Upper lobe of left lung (tissue), 6 donors: ENCODE results near the gene TRAPPC3. TPM values are rescaled to one million over a fixed set of nuclear protein-coding genes. Genes with fewer than 3 reads are reported as not detected.

ENCODE experiments used
- ATAC-seq, 2 donors: fragments of 200-7000 bp; cut with Tn5 transposase; one replicate each; pipeline ENCODE4 v1.9.1; 2022; ENCODE audit warnings: mild to moderate bottlenecking in 2 of 2, moderate library complexity in 2 of 2; ENCODE audit not compliant: low FRiP score in 2 of 2
- DNase-seq, 2 donors: peaks; one replicate each; pipeline ENCODE4 v3.0.0-alpha.2; 2019 to 2020
- H3K27ac ChIP-seq, 4 donors: fragments of 200-600 bp; sonication (generic); one replicate each; pipeline ENCODE4 v1.5.1; 2016 to 2019
- H3K27me3 ChIP-seq, 4 donors: fragments of 200-600 bp; sonication (generic); one replicate each; pipeline ENCODE4 v1.5.1; 2017 to 2019
- H3K36me3 ChIP-seq, 4 donors: fragments of 200-600 bp; sonication (generic); one replicate each; pipeline ENCODE4 v1.5.1; 2016 to 2019
- H3K4me1 ChIP-seq, 4 donors: fragments of 200-600 bp; sonication (generic); one replicate each; pipeline ENCODE4 v1.5.1; 2018 to 2019
- H3K4me3 ChIP-seq, 4 donors: fragments of 200-600 bp; sonication (generic); one replicate each; pipeline ENCODE4 v1.5.1; 2017 to 2019; ENCODE audit warnings: mild to moderate bottlenecking in 2 of 4, moderate library complexity in 1 of 4
- H3K9me3 ChIP-seq, 4 donors: fragments of 200-600 bp; sonication (generic); one replicate each; pipeline ENCODE4 v1.5.1; 2018 to 2019
- EP300 ChIP-seq, 4 donors: sonication (generic); formaldehyde crosslinking; IDR thresholded peaks; one replicate each; pipeline ENCODE4 v1.5.1; 2017; ENCODE audit warnings: antibody characterized with exemption in 4 of 4, control low read depth in 2 of 4
- POLR2A ChIP-seq, 4 donors: fragments of 450-650 bp; IDR thresholded peaks; one replicate each; pipeline ENCODE4 v1.5.1; 2016 to 2017; ENCODE audit warnings: antibody characterized with exemption in 4 of 4, mild to moderate bottlenecking in 2 of 4
- POLR2AphosphoS5 ChIP-seq, 2 donors: sonication (generic); formaldehyde crosslinking; IDR thresholded peaks; one replicate each; pipeline ENCODE4 v1.5.1; 2017; ENCODE audit warnings: antibody characterized with exemption in 2 of 2
- whole genome bisulfite sequencing, 2 donors: methylation state at CpG; one replicate each; pipeline ENCODE4 v1.1.5; 2017 to 2018; 5-methylcytosine and 5-hydroxymethylcytosine counted together
- total RNA-seq, 6 donors: library from RNA; depleted of rRNA in 4 of 6; stranded (reverse); fragments of >200 nt in 4 of 6; gene quantifications; one replicate each; pipeline versions ENCODE4 v1.1.0 to v1.2.1, GENCODE V29; 2016 to 2021
- TF ChIP-seq, protein P1 (sequence below), 6 experiments: fragments of 450-650 bp in 4 of 6; fragments of 200-600 bp in 2 of 6; sonication (generic) in 2 of 6; IDR thresholded peaks; one replicate each; pipeline ENCODE4 v1.5.1; 2016 to 2019; ENCODE audit warnings: antibody characterized with exemption in 6 of 6
- donor health status: DM: no; HTN: no; CAD: no; lungs with moderate emphysema.
- donor health status: DM: no; HTN: yes; CAD: no; lungs with severe emphysema.

TRAPPC3 gene
- total RNA-seq, 6 donors from 2014 or later: 65.8 to 120 (median 75.5) TPM

DNA sequence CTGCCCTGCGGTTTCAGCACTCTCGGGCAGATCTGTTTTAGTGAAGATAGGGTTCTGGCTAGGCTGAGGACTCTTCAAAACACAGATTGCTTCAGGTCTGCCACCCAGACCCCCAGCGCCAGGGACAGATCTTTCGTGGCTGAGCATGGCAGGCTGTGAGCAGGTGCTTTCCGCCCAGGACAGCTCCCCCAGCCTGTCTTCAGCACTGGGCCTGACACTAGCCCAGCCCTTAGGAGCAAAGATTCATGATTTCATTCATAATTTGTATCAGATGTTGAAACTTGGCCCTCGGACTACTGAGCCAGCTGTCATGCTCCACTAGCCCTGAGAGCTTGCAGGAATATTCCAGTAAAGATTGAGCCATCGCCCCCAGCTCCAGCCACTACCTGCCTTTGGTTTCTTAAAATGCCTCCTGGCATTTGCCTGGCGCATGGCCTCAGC is 54.6 kb downstream of the TRAPPC3 start:
- TF ChIP-seq POLR2A (IDR thresholded peaks at IDR 0.05) (no peak), POLR2AphosphoS5 (IDR thresholded peaks at IDR 0.05) (no peak), EP300 (IDR thresholded peaks at IDR 0.05) (no peak)
- TF ChIP-seq, protein P1, sequence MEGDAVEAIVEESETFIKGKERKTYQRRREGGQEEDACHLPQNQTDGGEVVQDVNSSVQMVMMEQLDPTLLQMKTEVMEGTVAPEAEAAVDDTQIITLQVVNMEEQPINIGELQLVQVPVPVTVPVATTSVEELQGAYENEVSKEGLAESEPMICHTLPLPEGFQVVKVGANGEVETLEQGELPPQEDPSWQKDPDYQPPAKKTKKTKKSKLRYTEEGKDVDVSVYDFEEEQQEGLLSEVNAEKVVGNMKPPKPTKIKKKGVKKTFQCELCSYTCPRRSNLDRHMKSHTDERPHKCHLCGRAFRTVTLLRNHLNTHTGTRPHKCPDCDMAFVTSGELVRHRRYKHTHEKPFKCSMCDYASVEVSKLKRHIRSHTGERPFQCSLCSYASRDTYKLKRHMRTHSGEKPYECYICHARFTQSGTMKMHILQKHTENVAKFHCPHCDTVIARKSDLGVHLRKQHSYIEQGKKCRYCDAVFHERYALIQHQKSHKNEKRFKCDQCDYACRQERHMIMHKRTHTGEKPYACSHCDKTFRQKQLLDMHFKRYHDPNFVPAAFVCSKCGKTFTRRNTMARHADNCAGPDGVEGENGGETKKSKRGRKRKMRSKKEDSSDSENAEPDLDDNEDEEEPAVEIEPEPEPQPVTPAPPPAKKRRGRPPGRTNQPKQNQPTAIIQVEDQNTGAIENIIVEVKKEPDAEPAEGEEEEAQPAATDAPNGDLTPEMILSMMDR (IDR thresholded peaks at IDR 0.05): no peak
- no peak overlapping the region for H3K4me3 ChIP-seq
- ATAC-seq (peak in 1 of 2 donors; percentile 47), DNase-seq (no peak)
- no peaks in the 10 kb centered on the region for H3K27me3 ChIP-seq
- H3K36me3 ChIP-seq: peaks cover 15 to 55% (median 40%) of the 10 kb centered on the region in 4 donors
- 89 to 91% methylated on average over 6 to 8 of the region's 8 CpGs for WGBS, 2 donors
- peak overlapping the region in 2 of 4 donors; percentile 4 to 45 for H3K27ac ChIP-seq
- peaks cover 23 to 49% (median 30%) of the 10 kb centered on the region in 4 donors for H3K4me1 ChIP-seq
- H3K9me3 ChIP-seq: no peaks in the 10 kb centered on the region

DNA sequence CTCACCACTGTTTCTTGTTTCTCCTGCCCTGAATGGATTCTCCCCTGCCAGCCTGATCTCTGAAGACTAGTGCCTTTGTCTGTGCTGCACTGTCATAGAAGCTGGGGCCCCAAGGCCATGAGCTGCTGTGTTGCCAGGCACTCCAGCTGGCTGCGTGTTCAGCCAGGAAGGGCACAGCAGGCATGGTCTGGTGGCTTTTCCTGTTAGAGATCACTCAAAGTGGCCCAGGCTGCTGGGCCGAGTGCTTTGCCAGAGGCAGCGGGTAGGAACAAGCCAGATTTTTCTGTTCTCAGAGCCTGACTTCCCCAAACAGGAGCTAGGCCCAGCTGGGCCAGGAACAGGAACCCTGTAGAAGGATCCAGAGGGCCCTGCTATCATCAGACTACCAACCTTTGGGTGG is 55.4 kb downstream of the TRAPPC3 start:
- ATAC-seq (no peak), DNase-seq (no peak)
- TF ChIP-seq EP300 (IDR thresholded peaks at IDR 0.05) (no peak), POLR2A (IDR thresholded peaks at IDR 0.05) (no peak)
- peaks cover 15 to 55% (median 40%) of the 10 kb centered on the region in 4 donors for H3K36me3 ChIP-seq
- no peaks in the 10 kb centered on the region for H3K9me3 ChIP-seq
- WGBS, 2 donors: 83% methylated on average over 3 of the region's 3 CpGs; no CpG with 5 or more reads in 1 of the 2 donors
- H3K27me3 ChIP-seq: no peaks in the 10 kb centered on the region
- no peak overlapping the region for H3K4me3 ChIP-seq
- peaks cover 27 to 49% (median 34%) of the 10 kb centered on the region in 4 donors for H3K4me1 ChIP-seq
- peak overlapping the region in 2 of 4 donors; percentile 4 to 9 for H3K27ac ChIP-seq

DNA sequence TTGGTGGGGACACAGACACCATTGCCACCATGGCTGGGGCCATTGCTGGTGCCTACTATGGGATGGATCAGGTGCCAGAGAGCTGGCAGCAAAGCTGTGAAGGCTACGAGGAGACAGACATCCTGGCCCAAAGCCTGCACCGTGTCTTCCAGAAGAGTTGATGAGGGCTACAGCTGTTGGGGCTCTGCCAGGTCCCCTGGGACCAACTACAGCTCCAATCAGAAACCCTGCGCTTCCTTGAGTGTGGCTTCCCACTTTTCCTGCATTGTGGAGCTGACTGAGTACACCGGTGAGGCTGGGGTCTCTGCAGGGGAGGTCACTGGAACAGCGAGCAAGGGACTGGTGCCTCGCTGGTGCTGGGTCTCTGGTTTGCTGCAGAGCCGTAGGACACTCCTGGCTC is 56.1 kb downstream of the TRAPPC3 start:
- Histone ChIP-seq H3K27me3 (no peaks in the 10 kb centered on the region), H3K9me3 (no peaks in the 10 kb centered on the region), H3K27ac (no peak overlapping the region), H3K4me3 (no peak overlapping the region), H3K36me3 (peaks cover 15 to 55% (median 40%) of the 10 kb centered on the region in 4 donors), H3K4me1 (peaks cover 29 to 52% (median 37%) of the 10 kb centered on the region in 4 donors)
- 100% methylated on average over 2 to 7 of the region's 7 CpGs for WGBS, 2 donors
- ATAC-seq: no peak
- no peak for DNase-seq
- TF ChIP-seq, protein P1 (IDR thresholded peaks at IDR 0.05): no peak
- TF ChIP-seq POLR2AphosphoS5 (IDR thresholded peaks at IDR 0.05): no peak
- TF ChIP-seq EP300 (IDR thresholded peaks at IDR 0.05): no peak

DNA sequence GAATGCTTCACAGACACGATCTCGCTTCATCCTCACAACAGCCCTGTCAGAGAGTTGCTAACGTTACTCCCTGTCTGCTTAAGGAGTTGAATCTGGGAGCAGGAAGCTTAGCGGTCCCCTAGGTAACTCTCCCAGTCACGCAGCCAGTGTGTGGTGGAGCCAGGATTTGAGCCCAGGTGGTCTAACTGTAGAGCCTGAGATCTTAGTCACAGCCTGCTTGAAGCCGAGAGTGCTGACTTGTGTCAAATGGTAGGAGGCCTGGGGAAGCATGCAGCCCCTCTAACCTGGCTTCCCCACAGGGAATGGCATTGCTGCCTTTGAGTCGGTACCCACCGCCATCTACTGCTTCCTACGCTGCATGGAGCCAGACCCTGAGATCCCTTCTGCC is 56.5 kb downstream of the TRAPPC3 start:
- no peak for DNase-seq
- no peak for ATAC-seq
- H3K9me3 ChIP-seq: no peaks in the 10 kb centered on the region
- H3K4me1 ChIP-seq: peaks cover 30 to 56% (median 39%) of the 10 kb centered on the region in 4 donors
- no peak overlapping the region for H3K4me3 ChIP-seq
- no peaks in the 10 kb centered on the region for H3K27me3 ChIP-seq
- H3K27ac ChIP-seq: no peak overlapping the region
- H3K36me3 ChIP-seq: peaks cover 15 to 55% (median 40%) of the 10 kb centered on the region in 4 donors
- 96% methylated on average over 5 to 9 of the region's 9 CpGs for WGBS, 2 donors
- TF ChIP-seq, protein P1 (IDR thresholded peaks at IDR 0.05): no peak
- TF ChIP-seq POLR2AphosphoS5 (IDR thresholded peaks at IDR 0.05): no peak
- TF ChIP-seq EP300 (IDR thresholded peaks at IDR 0.05): no peak
- TF ChIP-seq POLR2A (IDR thresholded peaks at IDR 0.05): no peak

DNA sequence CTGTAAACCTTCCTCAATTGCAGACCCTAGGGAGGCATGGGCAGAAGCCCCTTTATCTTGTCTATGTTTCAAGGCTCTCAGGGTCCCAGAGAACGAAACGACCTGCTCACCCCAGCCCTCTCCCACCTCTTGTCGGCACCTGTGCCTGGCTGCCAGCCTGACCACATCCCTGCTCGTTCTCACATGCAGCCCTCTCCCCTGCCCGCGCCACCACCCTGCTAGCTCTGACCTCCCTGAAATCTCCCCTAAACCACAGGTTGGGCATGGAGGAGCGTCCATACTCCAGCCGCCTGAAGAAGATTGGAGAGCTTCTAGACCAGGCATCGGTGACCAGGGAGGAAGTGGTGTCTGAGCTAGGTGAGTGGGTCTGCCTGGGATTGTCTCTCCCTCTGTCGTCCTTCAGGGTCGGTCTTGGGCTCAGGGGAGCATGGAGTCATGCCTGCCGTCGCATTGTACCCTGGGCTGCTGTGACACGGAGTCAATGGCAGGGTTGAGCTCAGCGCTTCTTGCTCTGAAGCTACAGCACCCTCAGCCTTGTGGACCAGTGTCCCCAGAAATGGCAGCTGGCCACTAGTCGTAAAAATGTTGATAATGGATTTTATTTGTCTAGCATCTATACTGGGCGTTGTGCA is 57.0 kb downstream of the TRAPPC3 start:
- DNase-seq (no peak), ATAC-seq (no peak)
- 88 to 96% methylated on average over 11 to 17 of the region's 17 CpGs for WGBS, 2 donors
- Histone ChIP-seq H3K27me3 (no peaks in the 10 kb centered on the region), H3K36me3 (peaks cover 15 to 55% (median 40%) of the 10 kb centered on the region in 4 donors), H3K27ac (no peak overlapping the region), H3K4me1 (peaks cover 30 to 56% (median 39%) of the 10 kb centered on the region in 4 donors), H3K9me3 (no peaks in the 10 kb centered on the region), H3K4me3 (no peak overlapping the region)
- TF ChIP-seq POLR2AphosphoS5 (IDR thresholded peaks at IDR 0.05) (no peak), POLR2A (IDR thresholded peaks at IDR 0.05) (no peak), EP300 (IDR thresholded peaks at IDR 0.05) (no peak)
- TF ChIP-seq, protein P1 (IDR thresholded peaks at IDR 0.05): no peak
